BLaER1 treated with 17β-estradiol and CSF1 and Interleukin-3, amounts not matched to agents 10 nM and 100 nM (cell line): ENCODE results near the gene SYCP2.
"Not testable (repeated sequence)": the region's sequence is repeated elsewhere in the genome, so short reads cannot be mapped to it uniquely, and the experiment has no call there.

Experiments used
- H3K27ac ChIP-seq, 11 experiments: shearing (Covaris generic); formaldehyde crosslinking; 2 replicates each; pipeline ENCODE4 v1.8.1; 2022
- H3K27me3 ChIP-seq, 11 experiments: shearing (Covaris generic); formaldehyde crosslinking; 2 replicates each; pipeline ENCODE4 v1.8.1; 2022
- H3K36me3 ChIP-seq, 11 experiments: shearing (Covaris generic); formaldehyde crosslinking; 2 replicates each; pipeline ENCODE4 v1.8.1; 2022
- H3K4me1 ChIP-seq, 10 experiments: shearing (Covaris generic); formaldehyde crosslinking; 2 replicates each; pipeline ENCODE4 v1.8.1; 2022
- H3K4me2 ChIP-seq, 11 experiments: shearing (Covaris generic); formaldehyde crosslinking; 2 replicates each; pipeline ENCODE4 v1.8.1; 2022
- H3K4me3 ChIP-seq, 10 experiments: shearing (Covaris generic); formaldehyde crosslinking; 2 replicates each; pipeline ENCODE4 v1.8.1; 2022
- H3K9ac ChIP-seq, 11 experiments: shearing (Covaris generic); formaldehyde crosslinking; 2 replicates each; pipeline ENCODE4 v1.8.1; 2022
- H3K9me3 ChIP-seq, 11 experiments: shearing (Covaris generic); formaldehyde crosslinking; replicated peaks in 1 of 11; 2 replicates each; pipeline ENCODE4 v1.8.1; 2022
- H4K20me1 ChIP-seq, 11 experiments: shearing (Covaris generic); formaldehyde crosslinking; 2 replicates each; pipeline ENCODE4 v1.8.1; 2022
- Cebpa-rat ChIP-seq, 11 experiments: shearing (Covaris generic); IDR thresholded peaks; 2 replicates each; pipeline ENCODE4 v1.8.1; 2022

The SYCP2 gene

GRCh38 chr20:59902470-59902869 is 31.0 kb downstream of the SYCP2 start:
- Histone ChIP-seq H3K4me3 (no peak overlapping the region), H3K27me3 (no peaks in the 10 kb centered on the region), H3K9ac (no peak overlapping the region), H3K9me3 (peaks cover 0 to 3% (median 0%) of the 10 kb centered on the region in 11 experiments; a peak in 1 of 22 replicates), H3K4me1 (no peaks in the 10 kb centered on the region), H4K20me1 (no peaks in the 10 kb centered on the region), H3K27ac (no peak overlapping the region), H3K4me2 (no peak overlapping the region), H3K36me3 (peaks cover 0 to 33% (median 16%) of the 10 kb centered on the region in 11 experiments; a peak in 14 of 22 replicates)
- TF ChIP-seq Cebpa-rat (IDR thresholded peaks at IDR 0.05): no peak

GRCh38 chr20:59895908-59896307 is 37.5 kb downstream of the SYCP2 start:
- H3K4me2 ChIP-seq: no peak overlapping the region
- no peak for TF ChIP-seq Cebpa-rat (IDR thresholded peaks at IDR 0.05)
- H3K4me1 ChIP-seq: peaks cover 0 to 13% (median 3%) of the 10 kb centered on the region in 10 experiments; a peak in 7 of 20 replicates

GRCh38 chr20:59891581-59891980 is 41.9 kb downstream of the SYCP2 start:
- Histone ChIP-seq H3K36me3 (peaks cover 0 to 78% (median 50%) of the 10 kb centered on the region in 11 experiments; a peak in 13 of 22 replicates), H3K27ac (no peak overlapping the region), H3K9me3 (no peaks in the 10 kb centered on the region), H3K27me3 (no peaks in the 10 kb centered on the region), H3K4me2 (peak overlapping the region in 2 of 11 experiments; percentile 6 to 29; a peak in 2 of 22 replicates), H3K9ac (no peak overlapping the region), H3K4me3 (no peak overlapping the region), H4K20me1 (peaks cover 0 to 9% (median 0%) of the 10 kb centered on the region in 11 experiments; a peak in 1 of 22 replicates), H3K4me1 (peaks cover 0 to 14% (median 3%) of the 10 kb centered on the region in 10 experiments; a peak in 7 of 20 replicates)
- TF ChIP-seq Cebpa-rat (IDR thresholded peaks at IDR 0.05): no peak

More at GRCh38 chr20:59895908-59896307, 37.5 kb downstream of the SYCP2 start:
- Histone ChIP-seq H3K36me3 (peaks cover 0 to 64% (median 38%) of the 10 kb centered on the region in 11 experiments; a peak in 14 of 22 replicates), H3K4me3 (no peak overlapping the region), H3K9me3 (peaks cover 0 to 3% (median 0%) of the 10 kb centered on the region in 11 experiments; a peak in 1 of 22 replicates), H4K20me1 (peaks cover 0 to 3% (median 0%) of the 10 kb centered on the region in 11 experiments; a peak in 1 of 22 replicates), H3K9ac (no peak overlapping the region), H3K27ac (no peak overlapping the region), H3K27me3 (no peaks in the 10 kb centered on the region)

GRCh38 chr20:59890035-59890434 is 43.4 kb downstream of the SYCP2 start:
- H3K36me3 ChIP-seq: peaks cover 0 to 78% (median 49%) of the 10 kb centered on the region in 11 experiments; a peak in 14 of 22 replicates
- H3K4me1 ChIP-seq: peaks cover 0 to 14% (median 3%) of the 10 kb centered on the region in 10 experiments; a peak in 7 of 20 replicates
- not testable (repeated sequence) for H3K4me2 ChIP-seq, H3K9ac ChIP-seq, H3K4me3 ChIP-seq, H3K27me3 ChIP-seq, H3K27ac ChIP-seq, H3K9me3 ChIP-seq, H4K20me1 ChIP-seq

- TF ChIP-seq Cebpa-rat (IDR thresholded peaks at IDR 0.05): no peak
Measured at GRCh38 chr20:59888050-59888449, 45.4 kb downstream of the SYCP2 start.

GRCh38 chr20:59884494-59884893 is 48.9 kb downstream of the SYCP2 start:
- H3K4me1 ChIP-seq: no peaks in the 10 kb centered on the region
- H3K9me3 ChIP-seq: no peaks in the 10 kb centered on the region
- no peak overlapping the region for H3K4me2 ChIP-seq
- TF ChIP-seq Cebpa-rat (IDR thresholded peaks at IDR 0.05): no peak
- H3K4me3 ChIP-seq: no peak overlapping the region
- no peaks in the 10 kb centered on the region for H4K20me1 ChIP-seq
- no peak overlapping the region for H3K27ac ChIP-seq
- peaks cover 0 to 90% (median 54%) of the 10 kb centered on the region in 11 experiments; a peak in 14 of 22 replicates for H3K36me3 ChIP-seq
- no peak overlapping the region for H3K9ac ChIP-seq
- no peaks in the 10 kb centered on the region for H3K27me3 ChIP-seq

More at GRCh38 chr20:59888050-59888449, 45.4 kb downstream of the SYCP2 start:
- H3K4me3 ChIP-seq: no peak overlapping the region
- H3K4me1 ChIP-seq: peaks cover 0 to 14% (median 3%) of the 10 kb centered on the region in 10 experiments; a peak in 7 of 20 replicates
- H3K36me3 ChIP-seq: peaks cover 0 to 77% (median 47%) of the 10 kb centered on the region in 11 experiments; a peak in 14 of 22 replicates
- no peak overlapping the region for H3K9ac ChIP-seq
- no peaks in the 10 kb centered on the region for H3K9me3 ChIP-seq
- H3K27me3 ChIP-seq: no peaks in the 10 kb centered on the region
- peaks cover 0 to 9% (median 0%) of the 10 kb centered on the region in 11 experiments; a peak in 1 of 22 replicates for H4K20me1 ChIP-seq
- no peak overlapping the region for H3K4me2 ChIP-seq
- no peak overlapping the region for H3K27ac ChIP-seq

- no peak overlapping the region for H3K9ac ChIP-seq
- no peak overlapping the region for H3K4me3 ChIP-seq
- H3K27me3 ChIP-seq: no peaks in the 10 kb centered on the region
- H4K20me1 ChIP-seq: no peaks in the 10 kb centered on the region
- no peaks in the 10 kb centered on the region for H3K4me1 ChIP-seq
- H3K4me2 ChIP-seq: no peak overlapping the region
- no peak for TF ChIP-seq Cebpa-rat (IDR thresholded peaks at IDR 0.05)
- no peak overlapping the region for H3K27ac ChIP-seq
- H3K36me3 ChIP-seq: peaks cover 0 to 94% (median 65%) of the 10 kb centered on the region in 11 experiments; a peak in 15 of 22 replicates
- H3K9me3 ChIP-seq: no peaks in the 10 kb centered on the region
Measured at GRCh38 chr20:59880198-59880597, 53.2 kb downstream of the SYCP2 start.

GRCh38 chr20:59873409-59873808 is 60.0 kb downstream of the SYCP2 start:
- no peak for TF ChIP-seq Cebpa-rat (IDR thresholded peaks at IDR 0.05)
- Histone ChIP-seq H3K9me3 (no peaks in the 10 kb centered on the region), H3K4me3 (no peak overlapping the region), H3K9ac (no peak overlapping the region), H3K27ac (no peak overlapping the region), H3K4me1 (peaks cover 0 to 7% (median 0%) of the 10 kb centered on the region in 10 experiments; a peak in 2 of 20 replicates), H3K4me2 (no peak overlapping the region), H3K36me3 (peaks cover 0 to 97% (median 75%) of the 10 kb centered on the region in 11 experiments; a peak in 16 of 22 replicates), H3K27me3 (no peaks in the 10 kb centered on the region), H4K20me1 (no peaks in the 10 kb centered on the region)

- H4K20me1 ChIP-seq: no peaks in the 10 kb centered on the region
- no peaks in the 10 kb centered on the region for H3K27me3 ChIP-seq
- peaks cover 0 to 7% (median 0%) of the 10 kb centered on the region in 10 experiments; a peak in 2 of 20 replicates for H3K4me1 ChIP-seq
- H3K9ac ChIP-seq: no peak overlapping the region
- H3K9me3 ChIP-seq: no peaks in the 10 kb centered on the region
- TF ChIP-seq Cebpa-rat (IDR thresholded peaks at IDR 0.05): no peak
- peaks cover 0 to 87% (median 71%) of the 10 kb centered on the region in 11 experiments; a peak in 15 of 22 replicates for H3K36me3 ChIP-seq
- no peak overlapping the region for H3K4me3 ChIP-seq
- H3K27ac ChIP-seq: no peak overlapping the region
- no peak overlapping the region for H3K4me2 ChIP-seq
Measured at GRCh38 chr20:59871096-59871495, 62.3 kb downstream of the SYCP2 start.
